Endodermal cell (in vitro differentiated cells): ENCODE data around the gene CCDC102A. TPM values are rescaled to one million over a fixed set of nuclear protein-coding genes. Genes with fewer than 3 reads are reported as not detected.

ENCODE experiments used
- DNase-seq: peaks from one replicate; pipeline ENCODE4 v3.0.0-alpha.2; 2017
- H3K27ac ChIP-seq: 2 replicates; pipeline ENCODE4 v1.5.1; 2013; ENCODE audit warnings: mild to moderate bottlenecking, low read depth, low read length, moderate library complexity
- H3K27me3 ChIP-seq: 2 replicates; pipeline ENCODE4 v1.6.1; 2013; ENCODE audit warnings: mild to moderate bottlenecking, low read length, moderate library complexity; ENCODE audit not compliant: insufficient read depth, control insufficient read depth, poor library complexity, severe bottlenecking
- H3K36me3 ChIP-seq: 2 replicates; pipeline ENCODE4 v1.7.0; 2013; ENCODE audit warnings: mild to moderate bottlenecking, low read length, moderate library complexity; ENCODE audit not compliant: control insufficient read depth, insufficient read depth
- H3K4me1 ChIP-seq: one replicate; pipeline ENCODE4 v1.7.0; 2013; ENCODE audit warnings: low read length; ENCODE audit not compliant: control insufficient read depth, insufficient read depth
- H3K4me3 ChIP-seq: 2 replicates; pipeline ENCODE4 v1.5.1; 2013; ENCODE audit warnings: mild to moderate bottlenecking, low read length, moderate library complexity
- H3K9ac ChIP-seq: 2 replicates; pipeline ENCODE4 v1.6.1; 2013; ENCODE audit warnings: mild to moderate bottlenecking, low read length, moderate library complexity; ENCODE audit not compliant: poor library complexity, severe bottlenecking; ENCODE audit errors: extremely low read depth
- H3K9me3 ChIP-seq: 2 replicates; pipeline ENCODE4 v1.6.1; 2013; ENCODE audit warnings: mild to moderate bottlenecking, low read length, moderate library complexity; ENCODE audit not compliant: control insufficient read depth
- H3K27ac Mint-ChIP-seq: 2 replicates; pipeline ENCODE4 v1.8.0; 2020; ENCODE audit warnings: mixed read lengths
- H3K27me3 Mint-ChIP-seq: 2 replicates; pipeline ENCODE4 v1.8.0; 2021; ENCODE audit warnings: mild to moderate bottlenecking, mixed read lengths; ENCODE audit not compliant: insufficient read depth
- H3K36me3 Mint-ChIP-seq: 2 replicates; pipeline ENCODE4 v1.8.0; 2020; ENCODE audit warnings: low read depth, mixed read lengths
- H3K4me1 Mint-ChIP-seq: 2 replicates; pipeline ENCODE4 v1.8.0; 2020; ENCODE audit warnings: mixed read lengths
- H3K4me3 Mint-ChIP-seq: 2 replicates; pipeline ENCODE4 v1.8.0; 2020; ENCODE audit warnings: mild to moderate bottlenecking, moderate library complexity, mixed read lengths
- H3K9me3 Mint-ChIP-seq: 2 replicates; pipeline ENCODE4 v1.8.0; 2020; ENCODE audit warnings: mild to moderate bottlenecking, mixed read lengths
- WGBS, 2 experiments: methylation state at CpG; one replicate each; pipeline versions ENCODE4 v1.1.5 to v1.1.7; 2013; ENCODE audit warnings: missing lambda C conversion rate in 2 of 2, mixed read lengths in 1 of 2; ENCODE audit not compliant: insufficient coverage in 1 of 2, insufficient read length in 1 of 2; 5-methylcytosine and 5-hydroxymethylcytosine counted together
- total RNA-seq, 2 donors: library from RNA; stranded (reverse); fragmentation: NEBNext Ultra II Directional in 1 of 2; extraction: Animal tissue kit (Norgen Biotek cat#: 25700) in 1 of 2; gene quantifications; 2 replicates in 1 of 2; 3 replicates in 1 of 2; pipeline ENCODE4 v1.2.1, GENCODE V29; 2021
- TF ChIP-seq, protein P1 (sequence below): fragments of 200-600 bp; sonication (generic); conservative IDR thresholded peaks from 2 replicates; pipeline ENCODE4 v1.5.0; 2021; ENCODE audit warnings: antibody characterized with exemption, mild to moderate bottlenecking

The CCDC102A gene
- total RNA-seq, 2 donors from 2014 or later, result 6.7 to 9.8 TPM

- Mint-ChIP-seq H3K4me3 (peak overlapping the region; percentile 60), H3K27me3 (peaks cover 16% of the 10 kb centered on the region), H3K9me3 (no peaks in the 10 kb centered on the region), H3K27ac (no peak overlapping the region), H3K36me3 (no peaks in the 10 kb centered on the region), H3K4me1 (peaks cover 27% of the 10 kb centered on the region)
- WGBS, 2 experiments, result 58 to 59% methylated on average over 7 to 15 of the region's 15 CpGs
- H3K9ac ChIP-seq, result no peak overlapping the region
- H3K27ac ChIP-seq, result no peak overlapping the region
- peaks cover 3% of the 10 kb centered on the region for H3K27me3 ChIP-seq
- H3K4me3 ChIP-seq, result peak overlapping the region; percentile 77
- no peaks in the 10 kb centered on the region for H3K36me3 ChIP-seq
- peaks cover 6% of the 10 kb centered on the region for H3K4me1 ChIP-seq
- H3K9me3 ChIP-seq, result no peaks in the 10 kb centered on the region
- TF ChIP-seq, protein P1, sequence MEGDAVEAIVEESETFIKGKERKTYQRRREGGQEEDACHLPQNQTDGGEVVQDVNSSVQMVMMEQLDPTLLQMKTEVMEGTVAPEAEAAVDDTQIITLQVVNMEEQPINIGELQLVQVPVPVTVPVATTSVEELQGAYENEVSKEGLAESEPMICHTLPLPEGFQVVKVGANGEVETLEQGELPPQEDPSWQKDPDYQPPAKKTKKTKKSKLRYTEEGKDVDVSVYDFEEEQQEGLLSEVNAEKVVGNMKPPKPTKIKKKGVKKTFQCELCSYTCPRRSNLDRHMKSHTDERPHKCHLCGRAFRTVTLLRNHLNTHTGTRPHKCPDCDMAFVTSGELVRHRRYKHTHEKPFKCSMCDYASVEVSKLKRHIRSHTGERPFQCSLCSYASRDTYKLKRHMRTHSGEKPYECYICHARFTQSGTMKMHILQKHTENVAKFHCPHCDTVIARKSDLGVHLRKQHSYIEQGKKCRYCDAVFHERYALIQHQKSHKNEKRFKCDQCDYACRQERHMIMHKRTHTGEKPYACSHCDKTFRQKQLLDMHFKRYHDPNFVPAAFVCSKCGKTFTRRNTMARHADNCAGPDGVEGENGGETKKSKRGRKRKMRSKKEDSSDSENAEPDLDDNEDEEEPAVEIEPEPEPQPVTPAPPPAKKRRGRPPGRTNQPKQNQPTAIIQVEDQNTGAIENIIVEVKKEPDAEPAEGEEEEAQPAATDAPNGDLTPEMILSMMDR, result no peak
- peak; percentile 62 for DNase-seq
Observed at GRCh38 chr16:57479976-57480753, 56.2 kb downstream of the CCDC102A start.

DNA sequence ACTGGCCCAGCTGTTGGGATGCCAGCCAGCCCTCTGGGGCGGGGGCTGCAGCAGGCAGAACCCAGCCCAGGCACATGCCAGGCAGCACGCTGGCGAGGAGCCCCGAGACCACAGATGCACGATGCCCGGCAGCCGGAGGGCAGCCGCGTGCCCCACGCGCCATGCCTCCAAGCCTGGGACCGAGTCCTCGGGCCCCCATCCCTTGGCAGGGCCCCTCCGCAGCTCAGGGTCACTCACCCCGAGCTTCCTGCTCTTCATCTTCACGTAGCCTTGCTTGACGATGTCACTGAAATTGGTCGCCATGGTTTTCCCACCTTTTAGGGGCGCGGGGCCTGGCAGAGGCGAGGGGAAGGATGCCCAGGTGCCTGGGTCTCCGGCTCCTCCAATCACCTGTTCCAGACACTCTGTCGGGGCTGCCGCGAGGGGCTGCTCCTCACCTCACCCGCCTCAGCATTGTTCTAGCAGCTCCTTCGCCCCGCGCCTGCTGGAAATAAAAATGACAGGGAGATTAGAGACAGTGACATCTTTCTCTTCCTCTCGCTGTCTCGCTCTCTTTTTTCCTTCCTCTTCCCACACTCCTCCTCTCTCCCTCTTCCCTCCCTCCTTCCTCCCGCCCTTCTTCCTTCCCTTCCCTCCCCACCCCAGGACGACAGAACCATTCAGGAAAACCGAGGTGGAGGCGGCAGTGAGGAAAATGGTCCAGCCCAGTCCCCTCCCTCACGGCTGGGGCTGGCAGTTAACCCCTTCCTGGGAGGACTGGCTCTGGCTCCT lies 57.0 kb downstream of the CCDC102A start:
- H3K36me3 ChIP-seq, result peaks cover 3% of the 10 kb centered on the region
- 22 to 39% methylated on average over 16 to 36 of the region's 36 CpGs for WGBS, 2 experiments
- TF ChIP-seq, protein P1, result no peak
- Mint-ChIP-seq H3K27me3 (peaks cover 10% of the 10 kb centered on the region), H3K4me3 (peak overlapping the region; percentile 60), H3K36me3 (peaks cover 3% of the 10 kb centered on the region), H3K27ac (no peak overlapping the region), H3K4me1 (peaks cover 22% of the 10 kb centered on the region), H3K9me3 (no peaks in the 10 kb centered on the region)
- no peak overlapping the region for H3K27ac ChIP-seq
- H3K9me3 ChIP-seq, result no peaks in the 10 kb centered on the region
- DNase-seq, result peak; percentile 88
- peak overlapping the region; percentile 77 for H3K4me3 ChIP-seq
- H3K27me3 ChIP-seq, result no peaks in the 10 kb centered on the region
- no peak overlapping the region for H3K9ac ChIP-seq
- H3K4me1 ChIP-seq, result peaks cover 6% of the 10 kb centered on the region

DNA sequence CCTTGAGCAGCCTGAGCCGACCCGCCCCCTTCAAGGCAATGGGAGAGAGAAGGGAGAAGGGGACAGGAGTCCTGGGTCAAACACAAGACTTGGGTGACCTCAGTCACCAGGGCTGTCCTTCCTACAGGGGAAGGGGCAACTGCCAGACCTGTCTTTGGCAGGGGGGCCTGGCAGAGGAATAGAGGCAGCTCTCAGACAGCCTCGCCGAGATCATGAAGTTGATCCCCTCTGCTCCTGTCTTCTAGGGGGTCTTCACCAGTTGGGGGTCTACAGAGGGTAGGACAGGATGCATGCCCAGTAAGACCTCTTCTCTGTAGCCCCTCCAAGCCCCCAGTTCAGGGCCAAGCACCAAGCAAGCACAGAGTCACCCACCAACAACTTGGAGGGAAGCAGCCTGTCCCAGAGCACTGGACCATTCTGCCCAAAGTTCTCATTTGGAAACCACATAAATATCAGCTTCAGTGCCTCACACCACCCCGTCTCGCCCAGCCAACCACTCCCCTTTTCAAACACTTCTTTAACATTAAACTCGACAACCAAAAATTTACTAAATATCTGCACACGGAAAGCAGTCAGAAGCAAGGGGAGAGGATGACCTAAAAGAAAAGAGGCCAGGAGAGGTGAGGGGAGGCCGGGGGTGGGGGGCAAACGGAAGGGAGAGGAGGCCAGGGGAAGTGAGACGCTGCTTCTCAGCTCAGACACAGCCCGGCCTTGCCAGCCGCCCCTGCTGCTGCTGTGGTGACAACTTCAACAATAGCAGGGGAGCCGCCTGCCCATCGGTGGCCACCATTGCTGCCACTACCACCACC lies 57.8 kb downstream of the CCDC102A start:
- H3K4me3 Mint-ChIP-seq, result no peak overlapping the region
- Histone ChIP-seq H3K4me3 (no peak overlapping the region), H3K9me3 (no peaks in the 10 kb centered on the region), H3K27ac (no peak overlapping the region), H3K9ac (no peak overlapping the region), H3K27me3 (no peaks in the 10 kb centered on the region), H3K4me1 (peaks cover 6% of the 10 kb centered on the region), H3K36me3 (peaks cover 8% of the 10 kb centered on the region)
- WGBS, 2 experiments, result 46 to 68% methylated on average over 9 to 15 of the region's 15 CpGs
- DNase-seq, result peak; percentile 53
- peaks cover 3% of the 10 kb centered on the region for H3K36me3 Mint-ChIP-seq
- peaks cover 10% of the 10 kb centered on the region for H3K27me3 Mint-ChIP-seq
- H3K4me1 Mint-ChIP-seq, result peaks cover 19% of the 10 kb centered on the region
- TF ChIP-seq, protein P1, result no peak
- H3K9me3 Mint-ChIP-seq, result no peaks in the 10 kb centered on the region
- H3K27ac Mint-ChIP-seq, result no peak overlapping the region
